GM21390 (cell line): ENCODE data around the gene MKRN1.
"Not testable (repeated sequence)": the region's sequence is repeated elsewhere in the genome, so short reads cannot be mapped to it uniquely, and the experiment has no call there.

Experiments used
- ATAC-seq: cut with Tn5 transposase; IDR thresholded peaks from one replicate; pipeline ENCODE4 v1.9.1; 2021; ENCODE audit not compliant: unreplicated experiment

Gene MKRN1

DNA sequence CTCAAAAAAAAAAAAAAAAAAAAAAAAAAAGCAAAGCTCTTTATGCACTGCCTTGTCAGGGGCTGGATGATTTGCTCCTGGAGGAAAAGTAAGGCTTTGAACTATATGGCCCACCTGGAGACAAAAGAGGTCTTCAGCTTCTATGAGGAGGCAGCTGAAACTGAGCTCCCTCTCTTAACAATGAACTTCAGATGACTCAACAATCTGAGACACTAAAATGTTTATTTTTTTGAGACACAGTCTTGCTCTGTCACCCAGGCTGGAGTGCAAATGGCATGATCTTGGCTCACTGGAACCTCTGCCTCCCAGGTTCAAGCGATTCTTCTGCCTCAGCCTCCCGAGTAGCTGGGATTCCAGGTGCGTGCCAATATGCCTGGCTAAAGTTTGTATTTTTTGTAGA is 38.7 kb downstream of the MKRN1 start:
- ATAC-seq = no peak

DNA sequence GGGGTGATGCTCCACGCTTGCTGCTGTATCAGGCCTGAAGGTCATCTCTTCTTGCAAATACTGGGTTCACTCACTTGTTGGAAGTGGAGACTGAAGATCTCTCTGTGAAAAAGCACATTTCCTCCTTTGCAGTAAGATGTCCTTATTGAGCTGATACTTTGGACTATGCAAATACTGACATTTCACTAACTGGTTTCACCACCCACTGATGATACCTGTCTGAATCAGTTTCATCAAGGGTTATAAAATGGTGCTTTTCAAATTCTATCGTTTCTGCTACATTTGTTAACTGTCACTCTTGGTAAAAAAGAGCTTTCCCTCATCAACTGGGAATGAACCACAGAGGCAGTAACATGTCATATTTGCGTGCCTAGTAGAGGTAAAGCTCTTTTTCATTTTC is 39.9 kb downstream of the MKRN1 start:
- no peak for ATAC-seq

DNA sequence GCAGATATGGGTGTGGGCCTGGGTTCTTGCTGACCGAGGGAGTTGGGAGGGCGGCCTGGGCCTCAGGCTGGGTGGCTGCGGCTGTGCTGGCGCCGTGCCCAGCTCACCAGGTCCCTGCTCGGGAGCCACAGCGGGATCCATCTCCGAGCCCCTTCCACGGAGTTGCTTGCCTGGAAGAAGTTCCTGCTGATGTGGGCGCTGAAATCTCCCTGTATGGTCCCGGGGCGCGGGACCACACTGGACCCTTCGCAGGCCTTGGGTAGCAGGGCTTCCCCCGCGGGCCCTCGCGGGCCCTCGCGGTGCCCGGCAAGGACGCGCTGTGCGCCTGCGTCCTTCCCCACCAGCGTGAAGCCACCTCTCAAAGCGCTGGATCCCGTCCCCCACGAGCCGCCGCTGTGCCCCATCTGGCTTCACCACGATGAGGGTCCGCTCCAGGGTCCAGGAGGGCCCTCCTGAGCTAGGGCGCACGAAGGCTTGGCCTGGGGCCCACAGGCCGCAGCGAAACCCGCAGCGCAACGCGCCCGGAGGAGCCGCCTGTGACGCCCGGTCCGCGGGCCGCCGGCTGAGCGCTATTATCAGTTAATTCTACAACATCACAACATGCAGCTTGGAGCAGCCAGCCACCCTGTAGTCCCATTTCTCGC is 43.9 kb downstream of the MKRN1 start:
- ATAC-seq = no peak

DNA sequence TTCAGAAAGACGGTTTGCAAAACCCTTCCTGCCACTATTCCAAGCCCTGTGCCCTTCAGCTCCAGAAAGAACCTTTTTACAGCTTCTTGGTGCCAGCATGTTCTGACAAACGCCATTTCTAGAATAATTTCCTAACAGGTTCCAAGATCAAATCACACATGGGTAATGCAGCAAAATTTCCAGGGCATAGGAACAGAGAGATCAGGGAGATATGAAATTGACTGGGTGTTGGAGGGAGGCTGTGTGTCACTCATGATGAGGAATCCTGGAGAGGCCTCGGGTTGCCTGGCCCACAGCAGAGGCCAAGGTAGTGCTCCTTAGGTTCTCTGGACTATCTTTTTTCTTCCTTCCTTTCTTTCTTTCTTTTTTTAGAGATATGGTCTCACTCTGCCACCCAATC is 45.9 kb downstream of the MKRN1 start:
- no peak for ATAC-seq

DNA sequence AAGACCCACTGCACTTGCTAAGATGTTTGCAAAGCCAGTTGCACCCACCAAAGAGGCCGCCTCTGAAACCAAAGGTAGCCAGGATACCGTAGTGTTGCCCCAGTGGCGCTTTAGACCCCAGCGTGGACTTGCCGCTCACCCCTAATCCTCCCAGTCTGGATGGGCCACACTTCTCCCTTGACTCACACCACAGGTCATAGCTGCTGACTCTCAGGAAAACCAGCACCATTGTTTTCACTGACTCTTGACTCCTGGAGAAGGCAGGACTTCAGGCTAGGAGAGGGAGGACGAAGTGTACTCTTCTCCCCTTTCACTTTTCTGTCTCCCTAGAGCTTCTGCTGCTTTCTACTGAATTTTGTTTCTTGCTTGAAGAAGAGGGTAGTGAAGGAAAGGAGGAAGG is 53.2 kb downstream of the MKRN1 start:
- no peak for ATAC-seq

DNA sequence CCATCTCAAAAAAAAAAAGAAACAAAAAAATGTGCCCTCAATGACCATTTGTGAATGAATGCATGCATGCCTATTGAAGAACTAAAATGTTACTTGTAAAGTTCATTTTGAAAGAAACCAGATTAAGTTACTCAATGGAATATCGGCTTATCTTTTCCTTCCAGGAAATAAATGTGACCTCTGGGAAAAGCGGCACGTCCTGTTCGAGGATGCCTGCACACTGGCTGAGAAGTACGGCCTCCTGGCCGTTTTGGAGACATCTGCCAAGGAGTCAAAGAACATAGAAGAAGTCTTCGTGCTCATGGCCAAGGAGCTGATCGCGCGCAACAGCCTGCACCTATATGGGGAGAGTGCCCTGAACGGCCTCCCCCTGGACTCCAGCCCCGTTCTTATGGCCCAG is 53.6 kb downstream of the MKRN1 start:
- ATAC-seq = no peak

DNA sequence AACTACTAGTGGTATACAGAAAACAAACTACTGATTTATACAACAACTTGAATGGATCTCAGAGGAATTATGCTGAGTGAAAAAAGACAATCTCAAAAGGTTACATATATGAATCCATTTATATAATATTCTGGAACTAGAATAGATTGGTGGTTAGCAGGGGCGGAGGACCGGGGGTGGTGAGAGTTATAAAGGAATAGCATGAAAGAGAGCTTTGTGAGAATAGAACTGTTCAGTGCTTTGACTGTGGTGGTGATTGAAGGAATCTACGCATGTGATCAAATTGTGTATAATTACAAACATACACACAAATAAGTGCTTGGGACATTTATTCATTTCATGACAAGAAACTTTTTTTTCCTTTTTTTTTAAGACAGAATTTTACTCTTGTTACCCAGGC is 55.8 kb downstream of the MKRN1 start:
- no peak for ATAC-seq

DNA sequence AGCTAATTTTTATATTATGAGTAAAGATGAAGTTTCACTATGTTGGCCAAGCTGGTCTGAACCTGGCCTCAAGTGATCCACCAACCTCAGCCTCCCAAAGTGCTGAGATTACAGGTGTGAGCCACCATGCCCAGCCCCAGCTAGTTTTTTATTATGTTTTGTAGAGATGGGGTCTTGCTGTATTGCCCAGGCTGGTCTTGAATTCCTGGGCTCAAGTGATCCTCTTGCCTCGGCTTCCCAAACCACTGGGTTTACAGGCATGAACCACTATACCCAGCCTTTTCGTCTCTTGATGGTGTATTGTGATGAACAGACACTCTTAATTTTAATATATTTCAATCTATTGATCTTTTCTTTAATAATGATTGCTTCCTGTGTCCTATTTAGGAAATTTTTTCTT is 57.8 kb downstream of the MKRN1 start:
- no peak for ATAC-seq

DNA sequence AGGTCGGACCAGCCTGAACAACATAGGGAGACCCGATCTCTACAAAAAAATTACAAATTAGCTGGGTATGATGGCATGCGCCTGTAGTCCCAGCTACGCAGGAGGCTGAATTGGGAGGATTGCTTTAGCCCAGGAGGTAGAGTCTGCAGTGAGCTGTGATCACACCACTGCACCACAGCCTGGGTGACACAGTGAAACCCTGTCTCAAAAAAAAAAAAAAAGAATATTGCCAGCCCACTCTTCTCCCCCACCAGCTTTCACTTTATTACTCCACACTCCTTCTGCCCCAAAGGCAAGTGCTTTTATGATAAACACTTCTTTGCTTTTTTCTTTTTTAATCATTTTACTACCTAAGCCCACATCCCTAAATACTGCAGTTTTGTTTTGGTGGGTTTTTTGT is 60.7 kb downstream of the MKRN1 start:
- no peak for ATAC-seq

DNA sequence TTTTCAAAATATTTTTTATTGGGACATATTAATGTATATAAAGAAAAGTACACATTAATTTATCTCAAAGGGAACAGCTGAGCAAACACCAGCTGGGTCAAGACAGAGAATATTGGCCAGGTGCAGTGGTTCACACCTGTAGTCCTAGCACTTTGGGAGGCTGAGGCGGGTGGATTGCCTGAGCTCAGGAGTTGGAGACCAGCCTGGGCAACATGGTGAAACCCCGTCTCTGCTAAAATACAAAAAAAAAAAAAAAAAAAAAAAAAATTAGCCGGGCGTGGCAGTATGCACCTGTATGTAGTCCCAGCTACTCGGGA is 61.2 kb downstream of the MKRN1 start:
- not testable (repeated sequence) for ATAC-seq

DNA sequence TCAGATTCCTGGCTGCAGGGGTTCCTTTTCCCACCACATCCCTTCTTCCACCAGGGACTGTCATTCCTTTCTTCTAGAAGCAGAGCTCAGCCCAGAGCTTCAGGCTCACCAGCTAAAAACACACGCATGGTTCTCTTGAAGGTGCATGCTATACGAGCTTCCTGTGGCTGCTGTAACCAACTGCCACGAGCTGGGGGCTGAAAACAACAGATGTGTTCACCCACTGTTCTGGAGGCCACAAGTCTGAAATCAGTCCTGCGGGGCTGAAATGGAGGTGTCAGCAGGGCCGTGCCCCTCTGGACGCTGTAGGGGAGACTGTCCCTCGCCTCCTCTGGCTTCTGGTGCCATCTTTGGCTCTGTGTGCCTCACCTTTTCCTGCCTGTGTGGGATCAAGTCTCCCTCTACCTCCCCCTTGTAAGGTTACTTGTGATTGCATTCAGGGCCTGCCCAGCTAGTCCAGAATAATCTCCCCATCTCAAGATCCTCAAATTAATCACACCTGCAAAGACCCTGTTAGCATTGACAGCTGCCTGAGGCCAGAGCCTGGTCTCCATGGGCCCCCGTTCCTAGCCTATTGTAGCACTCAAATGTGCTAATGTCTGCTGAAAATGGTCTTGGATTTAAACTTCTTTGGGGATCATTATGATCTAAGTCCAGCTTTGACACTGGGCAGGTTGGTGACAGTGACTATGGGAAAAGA is 61.7 kb downstream of the MKRN1 start:
- no peak for ATAC-seq

DNA sequence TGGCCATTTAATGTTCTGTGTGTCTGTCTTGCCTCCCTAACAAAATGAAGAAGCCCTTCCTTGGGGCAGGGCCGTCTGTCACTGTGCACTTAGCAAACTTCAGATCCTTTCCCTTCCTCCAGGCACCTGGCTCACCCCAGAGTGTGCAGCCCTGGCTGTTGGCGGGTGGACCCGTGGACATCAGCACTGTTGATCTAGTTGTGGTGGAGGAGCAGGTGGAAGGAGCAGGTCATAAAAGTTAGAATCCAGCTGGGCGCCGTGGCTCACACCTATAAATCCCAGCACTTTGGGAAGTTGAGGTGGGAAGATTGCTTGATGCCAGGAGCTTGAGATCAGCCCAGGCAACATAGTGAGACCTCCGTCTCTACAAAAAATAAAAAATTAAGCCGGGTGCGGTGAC is 62.7 kb downstream of the MKRN1 start:
- no peak for ATAC-seq

DNA sequence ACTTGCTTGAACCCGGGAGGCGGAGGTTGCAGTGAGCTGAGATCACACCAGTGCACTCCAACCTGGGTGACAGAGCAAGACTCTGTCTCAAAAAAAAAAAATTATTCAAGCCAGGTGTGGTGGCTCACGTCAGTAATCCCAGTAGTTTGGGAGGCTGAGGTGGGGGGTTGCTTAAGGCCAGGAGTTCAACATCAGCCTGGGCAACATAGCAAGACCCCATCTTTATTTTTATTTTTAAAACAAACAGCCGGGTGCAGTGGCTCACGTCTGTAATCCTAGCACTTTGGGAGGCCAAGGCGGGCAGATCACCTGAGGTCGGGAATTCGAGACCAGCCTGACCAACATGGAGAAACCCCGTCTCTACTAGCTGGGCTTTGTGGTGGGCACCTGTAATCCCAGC is 63.5 kb downstream of the MKRN1 start:
- ATAC-seq = not testable (repeated sequence)

DNA sequence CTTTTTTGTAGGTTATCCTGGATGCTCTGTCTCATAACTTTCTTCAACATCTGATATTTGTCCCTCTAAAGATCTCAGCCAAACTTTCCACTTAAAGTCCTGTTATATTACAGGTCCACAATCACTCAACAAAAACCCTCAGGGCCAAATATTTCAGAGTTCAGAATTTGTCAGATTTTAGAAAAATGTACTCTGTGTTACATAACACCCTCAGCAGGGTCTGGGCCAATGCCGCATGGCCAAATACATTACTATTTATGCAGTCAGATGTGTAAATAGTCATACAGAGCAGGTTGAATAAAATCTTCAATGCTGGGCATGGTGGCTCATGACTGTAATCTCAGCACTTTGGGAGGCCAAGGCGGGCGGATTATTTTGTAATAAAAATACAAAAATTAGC is 63.9 kb downstream of the MKRN1 start:
- ATAC-seq = no peak

DNA sequence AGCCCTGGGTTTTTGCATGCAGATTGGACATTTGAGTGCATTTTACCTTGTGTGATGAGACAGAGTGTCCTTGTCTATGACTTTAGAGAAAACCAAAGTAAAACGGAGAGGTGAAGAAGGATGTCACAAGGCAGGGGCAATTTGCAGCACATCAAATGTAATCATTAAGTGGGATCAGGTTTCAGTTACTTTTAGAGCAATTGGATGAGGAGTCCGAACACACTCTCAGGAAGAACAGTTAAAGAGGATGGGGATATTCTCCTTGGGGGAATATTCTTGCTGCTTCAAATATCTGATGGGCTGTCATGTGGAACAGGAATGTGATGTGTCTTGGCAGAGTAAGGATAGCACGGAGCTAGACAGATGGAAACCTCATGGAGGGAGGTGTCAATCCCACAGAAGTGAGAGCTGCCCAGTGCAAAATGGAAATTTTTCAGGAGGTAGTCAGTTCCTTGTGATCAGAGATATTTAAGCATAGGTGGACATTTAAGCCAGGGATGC is 74.7 kb downstream of the MKRN1 start:
- ATAC-seq = no peak

DNA sequence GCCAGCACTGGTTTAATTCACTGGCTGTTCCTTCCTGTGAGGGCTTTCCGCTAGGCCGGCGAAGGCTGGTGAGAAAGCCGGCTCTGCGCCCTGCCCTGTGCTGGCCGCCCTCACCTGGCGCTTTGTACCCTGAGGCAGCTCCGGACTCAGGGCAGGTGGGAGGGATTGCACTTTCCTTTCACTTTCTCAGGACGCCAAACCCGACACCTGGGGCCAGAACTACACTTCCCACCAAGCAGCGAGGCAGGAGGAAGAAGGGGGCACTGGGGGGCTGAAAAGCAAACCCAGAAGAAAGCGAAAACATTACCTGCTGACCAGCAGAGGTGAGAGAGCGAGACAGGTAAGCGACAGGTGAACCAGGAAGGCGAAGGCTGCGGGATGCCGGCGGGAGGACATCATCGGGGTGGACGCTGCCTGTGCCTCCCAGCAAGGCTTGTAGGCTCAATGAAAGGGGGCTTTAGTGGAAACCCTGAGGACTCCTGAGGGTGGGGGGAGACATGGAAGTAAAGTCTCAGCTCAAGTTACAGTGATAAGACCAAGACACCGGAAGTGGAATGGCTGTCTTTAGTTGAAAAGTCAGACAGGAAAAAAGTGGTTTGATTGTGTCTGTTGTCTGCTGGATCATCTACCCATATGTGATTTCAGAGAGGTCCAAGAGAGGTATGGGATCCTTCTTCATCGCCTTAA is 75.3 kb downstream of the MKRN1 start, which contains the start of gene RAB19:
Gene RAB19 (plus strand): TSS at position 181 of the 687 bp plus-strand sequence. CDS start 3,589 bp downstream, outside the sequence.
- peak; percentile 49 for ATAC-seq
